K562 (cell line): ENCODE results near the gene LZTR1. TPM values are rescaled to one million over a fixed set of nuclear protein-coding genes. Genes with fewer than 3 reads are reported as not detected.

ENCODE experiments used
- CHD7 ChIP-seq: fragments of 200-600 bp; sonication (generic); IDR thresholded peaks from one replicate; pipeline ENCODE4 v1.6.1; 2012; ENCODE audit warnings: mild to moderate bottlenecking, low read depth, low read length, inconsistent platforms
- ILK ChIP-seq: fragments of 450-650 bp; IDR thresholded peaks from 2 replicates; pipeline ENCODE4 v1.6.1; 2016; ENCODE audit warnings: missing genetic modification characterization, low read depth, mild to moderate bottlenecking, missing compliant biosample characterization, moderate library complexity, borderline replicate concordance
- KLF13 ChIP-seq: fragments of 450-650 bp; IDR thresholded peaks from 2 replicates; pipeline ENCODE4 v1.6.1; 2016; ENCODE audit warnings: missing genetic modification characterization, low read depth, mild to moderate bottlenecking, missing compliant biosample characterization, moderate library complexity, borderline replicate concordance
- SIX5 ChIP-seq, 2 experiments: IDR thresholded peaks; 2 replicates each; pipeline ENCODE4 v1.6.1; 2011; ENCODE audit warnings: low read length in 2 of 2, borderline replicate concordance in 1 of 2, low read depth in 1 of 2, mild to moderate bottlenecking in 1 of 2, moderate library complexity in 1 of 2; ENCODE audit not compliant: insufficient read depth in 1 of 2
- TAL1 ChIP-seq: fragments of 450-650 bp; IDR thresholded peaks from 2 replicates; pipeline ENCODE4 v1.6.1; 2016; ENCODE audit warnings: mild to moderate bottlenecking
- ZNF512 ChIP-seq: IDR thresholded peaks from 2 replicates; pipeline ENCODE4 v1.6.1; 2016; ENCODE audit warnings: missing genetic modification characterization, missing compliant biosample characterization
- polyA plus RNA-seq, 8 experiments: library from polyadenylated mRNA; depleted of rRNA in 4 of 8; stranded (reverse) in 5 of 8; unstranded in 3 of 8; fragments of >200 nt; fragmentation: Nextera tagmentation in 2 of 8; fragmentation: Illumina TruSeq in 1 of 8; extraction: Ambion mirVana in 2 of 8; extraction: Trizol in 1 of 8; gene quantifications; 2 replicates each; pipeline versions ENCODE4 v1.2.1 to v1.2.3, GENCODE V29; 2011 to 2014; ENCODE audit warnings: inconsistent platforms in 1 of 8, missing spikeins in 1 of 8
- total RNA-seq, 7 experiments: library from RNA; depleted of rRNA in 6 of 7; stranded (reverse); fragments of >200 nt in 6 of 7; fragmentation: Illumina TruSeq in 2 of 7; extraction: Trizol in 2 of 7; gene quantifications; 2 replicates each; pipeline versions ENCODE4 v1.2.1 to v1.2.3, GENCODE V29; 2011 to 2021; ENCODE audit warnings: low replicate concordance in 1 of 7
- TF ChIP-seq, protein P1 (sequence below), 2 experiments: fragments of 450-650 bp in 1 of 2; sonication (generic) in 1 of 2; formaldehyde crosslinking in 1 of 2; IDR thresholded peaks in 1 of 2; conservative IDR thresholded peaks in 1 of 2; 2 replicates each; pipeline versions ENCODE4 v1.6.1 to v1.8.1; 2016 to 2023; ENCODE audit warnings: mild to moderate bottlenecking in 2 of 2, moderate library complexity in 2 of 2, inconsistent platforms in 1 of 2, missing genetic modification reagents in 1 of 2

The LZTR1 gene
- total and polyA plus RNA-seq, 9 of the 15 experiments (the other 6 are each of a cell fraction or from before 2014, with no cell fraction given): 2.2 to 135 (median 63.0) TPM

DNA sequence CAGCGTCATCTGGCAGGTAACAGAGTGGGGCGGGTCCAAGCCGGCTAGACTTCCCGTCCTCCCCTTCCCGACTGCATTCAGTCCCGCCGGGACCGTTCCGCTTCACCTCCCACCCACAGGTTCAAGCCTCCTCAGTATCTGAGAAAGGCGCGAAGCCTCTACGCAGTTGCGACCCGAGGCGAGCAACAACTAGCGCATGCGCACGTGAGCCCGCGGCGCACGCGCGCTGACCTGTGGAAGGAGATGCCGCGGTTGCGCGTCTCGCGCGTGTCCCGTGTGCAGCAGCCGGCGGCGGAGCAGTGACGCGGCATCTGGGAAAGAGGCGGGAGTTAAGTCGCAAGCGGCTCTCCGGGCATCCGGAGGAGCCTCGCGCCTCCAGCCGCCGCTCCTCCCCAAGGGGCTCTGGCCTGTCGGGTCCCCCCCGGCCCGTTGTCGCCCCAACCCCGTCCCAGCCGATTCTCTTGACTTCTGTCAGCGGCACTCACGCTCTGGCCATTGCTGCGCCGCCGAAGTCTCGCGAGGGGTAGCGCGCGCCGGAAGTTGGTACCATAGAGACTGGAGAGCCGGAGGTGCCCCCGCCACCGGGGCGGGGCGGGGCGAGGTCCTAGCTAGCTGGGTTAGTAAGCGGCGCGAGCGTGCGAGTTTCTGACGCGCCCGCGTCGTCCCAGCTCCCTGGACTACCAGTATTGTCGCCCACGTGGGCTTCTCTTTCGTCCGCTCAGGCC, 19.7 kb downstream of the LZTR1 start, which contains the start of gene THAP7 (continued):
- TF ChIP-seq TAL1 (no peak), CHD7 (peak; percentile 66), KLF13 (tag) (peak; percentile 94), ZNF512 (no peak), SIX5 (IDR thresholded peaks at IDR 0.05; ENCODE audit: borderline replicate concordance in 1 of 2, insufficient read depth in 1 of 2, low read depth in 1 of 2, low read length in 2 of 2) (peak in 1 of 2 experiments; percentile 32; a peak in 2 of 4 replicates), ILK (tag) (no peak)
- TF ChIP-seq, protein P1, sequence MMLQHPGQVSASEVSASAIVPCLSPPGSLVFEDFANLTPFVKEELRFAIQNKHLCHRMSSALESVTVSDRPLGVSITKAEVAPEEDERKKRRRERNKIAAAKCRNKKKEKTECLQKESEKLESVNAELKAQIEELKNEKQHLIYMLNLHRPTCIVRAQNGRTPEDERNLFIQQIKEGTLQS (IDR thresholded peaks at IDR 0.05): no peak
- TF ChIP-seq, protein P1 (CRISPR knock-in tag; conservative IDR thresholded peaks at IDR 0.05): peak; percentile 97
